RWPE2 (cell line): Measurements from ENCODE around the gene GMDS.

ENCODE experiments used
- ATAC-seq: fragments of 200-7000 bp; cut with Tn5 transposase; 3 replicates; pipeline ENCODE4 v1.9.1; 2021; ENCODE audit warnings: low read depth
- DNase-seq: peaks from one replicate; pipeline ENCODE4 v3.0.0-alpha.2; 2020; ENCODE audit warnings: low spot score
- H3K27ac ChIP-seq: fragments of 450-650 bp; 2 replicates; pipeline ENCODE4 v1.5.1; 2017; ENCODE audit warnings: mild to moderate bottlenecking; ENCODE audit not compliant: poor library complexity, severe bottlenecking
- H3K27me3 ChIP-seq: fragments of 250-450 bp; sonication (Bioruptor Pico); 2 replicates; pipeline ENCODE4 v1.5.1; 2021; ENCODE audit warnings: mild to moderate bottlenecking, moderate library complexity; ENCODE audit not compliant: insufficient read depth, poor library complexity, severe bottlenecking
- H3K36me3 ChIP-seq: fragments of 250-450 bp; sonication (Bioruptor Pico); 2 replicates; pipeline ENCODE4 v1.5.1; 2020; ENCODE audit warnings: low read depth, mild to moderate bottlenecking, moderate library complexity
- H3K4me1 ChIP-seq: fragments of 250-450 bp; sonication (Bioruptor Pico); 2 replicates; pipeline ENCODE4 v1.5.1; 2021; ENCODE audit warnings: mild to moderate bottlenecking, moderate library complexity; ENCODE audit not compliant: insufficient read depth, poor library complexity, severe bottlenecking
- H3K4me3 ChIP-seq: fragments of 250-450 bp; sonication (Bioruptor Pico); 2 replicates; pipeline ENCODE4 v1.5.1; 2021; ENCODE audit warnings: mild to moderate bottlenecking, moderate library complexity; ENCODE audit not compliant: severe bottlenecking
- H3K9me3 ChIP-seq: fragments of 250-450 bp; sonication (Bioruptor Pico); 2 replicates; pipeline ENCODE4 v1.5.1; 2021; ENCODE audit warnings: mild to moderate bottlenecking, moderate library complexity; ENCODE audit not compliant: severe bottlenecking
- TF ChIP-seq, protein P1 (sequence below): fragments of 450-650 bp; IDR thresholded peaks from one replicate; pipeline ENCODE4 v1.5.1; 2017; ENCODE audit warnings: mild to moderate bottlenecking, moderate library complexity; ENCODE audit not compliant: poor library complexity, severe bottlenecking

GMDS gene

GRCh38 chr6:1577896-1578745, 667.3 kb downstream of the GMDS start:
- ATAC-seq (no peak), DNase-seq (no peak)
- TF ChIP-seq, protein P1, sequence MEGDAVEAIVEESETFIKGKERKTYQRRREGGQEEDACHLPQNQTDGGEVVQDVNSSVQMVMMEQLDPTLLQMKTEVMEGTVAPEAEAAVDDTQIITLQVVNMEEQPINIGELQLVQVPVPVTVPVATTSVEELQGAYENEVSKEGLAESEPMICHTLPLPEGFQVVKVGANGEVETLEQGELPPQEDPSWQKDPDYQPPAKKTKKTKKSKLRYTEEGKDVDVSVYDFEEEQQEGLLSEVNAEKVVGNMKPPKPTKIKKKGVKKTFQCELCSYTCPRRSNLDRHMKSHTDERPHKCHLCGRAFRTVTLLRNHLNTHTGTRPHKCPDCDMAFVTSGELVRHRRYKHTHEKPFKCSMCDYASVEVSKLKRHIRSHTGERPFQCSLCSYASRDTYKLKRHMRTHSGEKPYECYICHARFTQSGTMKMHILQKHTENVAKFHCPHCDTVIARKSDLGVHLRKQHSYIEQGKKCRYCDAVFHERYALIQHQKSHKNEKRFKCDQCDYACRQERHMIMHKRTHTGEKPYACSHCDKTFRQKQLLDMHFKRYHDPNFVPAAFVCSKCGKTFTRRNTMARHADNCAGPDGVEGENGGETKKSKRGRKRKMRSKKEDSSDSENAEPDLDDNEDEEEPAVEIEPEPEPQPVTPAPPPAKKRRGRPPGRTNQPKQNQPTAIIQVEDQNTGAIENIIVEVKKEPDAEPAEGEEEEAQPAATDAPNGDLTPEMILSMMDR: no peak
- no peak overlapping the region for H3K4me3 ChIP-seq
- H3K27ac ChIP-seq: no peak overlapping the region
- H3K4me1 ChIP-seq: no peaks in the 10 kb centered on the region
- no peaks in the 10 kb centered on the region for H3K27me3 ChIP-seq
- no peaks in the 10 kb centered on the region for H3K9me3 ChIP-seq
- H3K36me3 ChIP-seq: no peaks in the 10 kb centered on the region

DNA sequence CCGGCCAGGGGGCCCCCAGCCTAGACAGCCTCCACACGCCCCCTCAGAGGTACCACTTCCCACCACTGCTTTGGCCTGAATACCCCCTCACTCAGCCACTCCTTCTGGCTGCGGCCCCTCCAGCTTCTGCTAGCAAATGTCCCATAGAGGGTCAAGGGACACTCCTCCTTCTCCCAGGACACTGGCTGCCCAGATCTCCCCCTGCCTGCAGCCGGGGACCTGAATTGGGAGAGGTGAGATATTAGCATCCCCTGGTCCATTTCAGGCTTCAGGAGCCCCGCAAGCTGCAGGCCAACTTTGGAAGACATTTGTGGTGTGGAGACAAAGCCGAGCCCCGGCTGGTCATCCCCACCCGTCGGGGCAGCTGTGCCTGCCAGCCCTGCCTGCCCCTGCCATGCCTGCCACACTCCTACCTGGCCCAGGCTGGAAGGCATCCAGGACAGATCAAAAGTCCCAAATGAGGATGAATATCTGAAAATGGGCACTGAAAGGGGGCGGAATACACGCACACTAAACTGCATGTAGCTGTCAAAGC, 668.2 kb downstream of the GMDS start:
- no peak for ATAC-seq
- Histone ChIP-seq H3K36me3 (no peaks in the 10 kb centered on the region), H3K27ac (no peak overlapping the region), H3K27me3 (no peaks in the 10 kb centered on the region), H3K9me3 (no peaks in the 10 kb centered on the region), H3K4me3 (no peak overlapping the region), H3K4me1 (no peaks in the 10 kb centered on the region)
- TF ChIP-seq, protein P1: no peak
- no peak for DNase-seq

GRCh38 chr6:1576711-1577110, 668.7 kb downstream of the GMDS start:
- ATAC-seq (no peak), DNase-seq (no peak)
- Histone ChIP-seq H3K27ac (no peak overlapping the region), H3K4me1 (no peaks in the 10 kb centered on the region), H3K9me3 (no peaks in the 10 kb centered on the region), H3K36me3 (no peaks in the 10 kb centered on the region), H3K4me3 (no peak overlapping the region), H3K27me3 (no peaks in the 10 kb centered on the region)
- TF ChIP-seq, protein P1: no peak

DNA sequence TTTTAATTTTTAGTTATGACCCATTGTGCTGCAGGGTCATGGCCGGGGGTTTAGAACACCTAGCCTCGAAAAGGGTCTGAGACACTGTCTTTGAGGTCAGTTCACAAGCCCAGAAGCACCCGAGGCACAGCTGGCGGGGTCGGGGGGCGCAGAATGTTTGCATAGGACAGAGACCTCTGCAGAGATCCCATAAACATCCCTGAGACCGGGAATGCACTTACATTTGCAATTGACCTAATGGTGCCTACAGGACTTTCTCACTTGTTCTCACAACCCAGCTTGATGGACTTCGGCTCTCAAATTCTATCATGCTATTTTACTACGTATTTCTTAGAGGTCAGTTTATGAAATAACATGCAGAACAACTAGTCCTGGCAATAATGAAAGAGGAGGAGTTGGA, 669.2 kb downstream of the GMDS start:
- no peak for ATAC-seq
- Histone ChIP-seq H3K9me3 (no peaks in the 10 kb centered on the region), H3K36me3 (no peaks in the 10 kb centered on the region), H3K27me3 (no peaks in the 10 kb centered on the region), H3K27ac (no peak overlapping the region), H3K4me3 (no peak overlapping the region), H3K4me1 (no peaks in the 10 kb centered on the region)
- no peak for DNase-seq
- TF ChIP-seq, protein P1: no peak
